Embryonic facial prominence (tissue), 1 donor: ENCODE measurements around the gene ZFYVE28.

Source experiments
- DNase-seq: peaks from one replicate; pipeline ENCODE4 v3.0.0-alpha.2; 2016; ENCODE audit errors: extremely low spot score

Gene ZFYVE28

DNA sequence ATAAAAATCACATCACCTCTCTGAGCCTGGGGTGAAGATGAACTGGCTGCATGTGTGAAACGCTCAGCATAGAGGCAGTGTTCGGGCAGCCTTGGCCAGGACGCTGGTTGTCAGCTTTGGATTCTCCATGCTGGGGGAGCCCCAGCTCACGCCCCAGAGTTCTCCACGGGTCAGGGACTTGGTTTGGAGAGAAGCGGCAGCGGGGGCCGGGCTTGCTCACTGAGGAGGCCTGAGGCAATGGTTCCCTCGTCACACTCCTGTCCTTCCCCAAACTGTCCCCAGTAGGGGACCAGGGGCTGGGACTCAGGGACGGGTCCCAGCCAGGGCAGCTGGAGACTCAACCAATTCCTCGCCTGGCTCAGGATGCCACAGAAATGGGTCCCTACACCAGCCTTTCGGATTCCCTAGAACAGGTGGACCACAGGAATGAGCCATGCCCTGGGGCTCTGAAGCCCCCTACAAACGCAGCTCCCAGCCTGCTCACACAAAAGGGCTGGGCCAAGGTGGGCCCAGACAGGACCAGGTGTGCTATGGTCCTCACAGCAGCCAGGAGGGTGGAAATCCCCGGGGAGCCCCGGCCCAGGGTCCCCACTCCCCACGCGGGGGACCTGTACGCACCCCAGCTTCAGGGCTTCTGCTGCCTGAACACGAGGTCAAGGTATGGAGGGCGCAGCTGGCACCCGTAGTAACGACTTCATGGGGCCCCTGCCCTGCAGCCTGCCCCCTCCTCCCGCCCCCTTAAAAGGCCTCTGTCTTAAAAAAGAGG, 157.9 kb downstream of the ZFYVE28 start:
- no peak for DNase-seq

DNA sequence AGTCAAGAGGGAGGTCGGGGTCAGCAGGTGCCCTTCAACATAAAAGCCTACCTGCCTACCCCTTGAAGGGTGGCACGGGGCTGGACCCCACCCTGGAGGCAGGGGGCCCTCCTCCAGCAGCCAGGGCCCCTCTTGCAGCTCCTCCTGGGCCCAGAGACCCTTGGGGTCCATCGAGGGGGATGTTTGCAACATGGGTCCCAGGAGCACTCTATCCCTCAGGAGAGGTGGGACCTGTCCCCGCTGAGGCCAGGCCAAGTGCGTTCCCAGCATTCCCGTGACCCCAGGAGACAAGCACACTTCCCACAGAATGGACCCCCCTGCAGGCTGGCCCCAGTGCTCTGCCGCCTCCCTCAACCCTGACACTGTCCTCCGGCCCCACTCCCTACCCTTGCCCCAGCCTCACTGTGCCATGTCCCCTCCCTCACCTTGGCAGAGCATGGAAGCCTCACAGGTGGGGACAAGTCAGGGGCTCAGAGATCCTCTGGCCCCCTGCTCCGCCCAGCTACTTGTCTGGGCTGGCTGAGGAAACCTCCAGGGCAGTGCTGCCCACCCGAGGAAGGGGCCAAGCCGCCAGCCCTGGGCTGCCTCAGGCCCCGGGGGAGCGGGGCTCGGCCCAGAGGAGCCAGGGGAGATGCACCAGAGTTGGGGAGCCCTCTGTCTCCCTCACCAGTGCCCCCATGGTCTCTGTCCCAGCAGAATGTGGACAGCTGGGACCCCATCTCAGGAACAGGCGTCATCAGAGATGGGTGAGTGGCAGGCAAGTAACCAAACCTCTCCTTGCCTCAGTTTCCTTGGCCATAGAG, 158.7 kb downstream of the ZFYVE28 start:
- no peak for DNase-seq

DNA sequence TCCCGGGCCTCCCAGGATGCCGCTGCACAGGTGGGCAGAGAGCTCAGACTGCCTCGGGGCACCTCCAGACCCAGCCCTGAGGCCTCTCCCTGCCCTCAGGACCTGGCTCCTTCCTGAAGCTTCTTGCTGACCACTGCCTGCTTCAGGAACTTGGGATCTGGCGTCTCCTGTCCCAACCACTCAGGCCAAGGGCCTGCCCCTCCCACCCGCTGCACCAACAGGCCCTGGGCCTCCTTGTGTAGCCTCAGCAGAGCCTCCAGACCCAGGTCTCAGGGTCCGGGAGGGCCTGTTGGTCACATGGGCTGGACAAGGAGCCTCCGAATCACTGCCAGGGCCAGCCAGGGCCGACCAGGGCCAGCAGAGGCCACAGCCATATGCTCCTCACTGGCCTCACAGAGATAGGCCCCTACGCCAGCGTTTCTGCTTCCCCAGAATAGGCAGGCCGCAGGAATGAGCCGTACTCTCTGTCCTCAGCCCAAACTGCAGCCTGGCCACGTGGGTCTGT, 159.4 kb downstream of the ZFYVE28 start:
- no peak for DNase-seq

DNA sequence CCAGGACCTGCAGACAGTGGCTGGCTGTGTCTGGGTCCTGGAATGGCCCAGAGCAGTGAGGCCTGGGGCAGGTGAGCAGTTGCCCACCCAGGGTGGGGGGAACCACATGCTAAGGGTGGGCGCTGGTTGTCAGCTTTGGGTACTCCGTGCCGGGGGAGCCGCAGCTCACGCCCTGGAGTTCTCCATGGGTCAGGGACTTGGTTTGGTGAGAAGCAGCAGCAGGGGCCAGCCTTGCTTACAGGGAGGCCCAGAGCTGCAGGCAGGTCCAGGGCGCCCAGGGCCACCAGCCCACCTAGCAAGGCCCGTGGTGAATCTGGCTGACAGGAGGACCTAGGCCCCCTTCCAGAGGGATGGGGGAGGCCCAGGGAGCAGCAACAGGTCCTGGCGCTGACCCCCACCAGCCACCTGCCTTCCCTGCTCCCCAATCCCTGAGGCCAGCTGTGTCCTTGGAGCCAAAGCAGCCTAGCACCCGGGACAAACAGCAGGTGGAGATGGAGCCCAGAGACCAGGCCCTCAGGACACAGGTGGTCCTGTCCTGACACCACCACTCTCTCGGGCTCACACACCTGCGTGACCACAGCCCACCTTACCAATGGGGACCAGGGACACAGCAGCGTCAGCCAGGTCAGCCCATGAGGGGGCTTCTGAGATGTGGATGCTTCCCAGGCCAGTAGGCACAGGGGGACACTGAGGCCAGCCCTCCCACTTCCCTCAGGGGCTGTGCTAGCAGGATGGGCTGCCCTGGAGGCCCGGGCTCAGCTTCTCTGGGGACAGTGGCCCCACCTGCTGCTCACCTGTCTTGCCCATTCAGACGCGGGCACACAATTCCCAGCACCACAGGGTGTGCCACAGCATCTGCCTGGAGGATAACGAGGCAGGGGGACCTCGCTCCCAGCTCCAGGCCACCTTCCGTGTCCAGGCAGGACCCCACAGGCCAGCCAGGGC, 160.1 kb downstream of the ZFYVE28 start:
- DNase-seq, result no peak

DNA sequence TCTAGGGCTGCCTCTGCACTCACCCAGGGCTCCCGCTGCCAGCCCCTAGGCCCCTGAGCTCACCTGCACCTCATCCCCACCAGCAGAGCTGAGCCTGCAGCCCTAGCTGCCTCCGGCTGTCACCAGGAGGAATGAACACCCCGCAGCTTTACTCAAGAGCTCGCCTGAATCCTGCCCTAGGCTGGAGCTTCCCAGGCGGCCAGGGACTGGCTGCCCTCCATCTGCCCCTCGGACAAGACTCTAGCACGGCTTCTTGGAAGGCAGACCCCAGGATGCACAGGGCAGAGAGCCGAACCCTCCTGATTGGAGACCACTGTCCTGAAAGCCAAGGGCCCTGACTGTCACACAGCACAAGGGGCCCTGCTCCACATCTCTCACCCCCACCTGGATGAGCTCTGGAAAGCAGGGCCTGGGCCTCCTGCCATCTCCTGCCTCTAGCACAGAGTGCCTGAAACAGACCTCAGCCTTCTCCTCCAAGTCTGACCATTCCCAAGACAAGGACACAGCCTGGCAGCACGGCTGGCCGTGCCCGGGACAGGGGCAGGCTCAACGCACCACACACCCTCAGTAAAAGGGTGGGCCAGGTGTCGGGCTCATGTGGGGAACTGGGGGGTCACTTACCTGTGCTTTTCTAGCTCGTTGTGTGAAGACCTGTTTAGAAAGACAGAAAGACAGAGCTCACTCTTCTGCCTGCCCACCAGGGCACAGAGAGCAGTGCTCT, 160.9 kb downstream of the ZFYVE28 start:
- DNase-seq, result no peak

DNA sequence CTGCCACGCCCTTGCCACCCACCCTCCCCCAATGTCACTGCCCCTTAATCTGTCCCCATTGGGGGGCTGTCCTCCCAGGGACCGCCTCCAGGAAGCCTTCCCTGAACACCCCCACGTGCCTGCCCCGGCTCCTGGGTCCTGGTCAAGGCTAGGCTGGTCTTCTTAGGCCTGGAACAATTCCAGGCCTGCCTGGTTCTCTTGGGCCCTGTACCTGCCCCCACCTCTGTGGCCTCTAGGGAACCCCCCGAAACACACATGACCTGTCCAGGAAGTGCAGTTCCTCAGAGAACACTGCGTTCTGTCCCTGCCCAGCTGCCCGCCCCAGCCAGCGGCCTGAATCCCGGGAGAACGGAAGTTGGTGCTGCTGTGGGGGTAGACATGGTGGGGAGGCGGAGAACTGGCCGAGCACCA, 161.7 kb downstream of the ZFYVE28 start:
- no peak for DNase-seq

DNA sequence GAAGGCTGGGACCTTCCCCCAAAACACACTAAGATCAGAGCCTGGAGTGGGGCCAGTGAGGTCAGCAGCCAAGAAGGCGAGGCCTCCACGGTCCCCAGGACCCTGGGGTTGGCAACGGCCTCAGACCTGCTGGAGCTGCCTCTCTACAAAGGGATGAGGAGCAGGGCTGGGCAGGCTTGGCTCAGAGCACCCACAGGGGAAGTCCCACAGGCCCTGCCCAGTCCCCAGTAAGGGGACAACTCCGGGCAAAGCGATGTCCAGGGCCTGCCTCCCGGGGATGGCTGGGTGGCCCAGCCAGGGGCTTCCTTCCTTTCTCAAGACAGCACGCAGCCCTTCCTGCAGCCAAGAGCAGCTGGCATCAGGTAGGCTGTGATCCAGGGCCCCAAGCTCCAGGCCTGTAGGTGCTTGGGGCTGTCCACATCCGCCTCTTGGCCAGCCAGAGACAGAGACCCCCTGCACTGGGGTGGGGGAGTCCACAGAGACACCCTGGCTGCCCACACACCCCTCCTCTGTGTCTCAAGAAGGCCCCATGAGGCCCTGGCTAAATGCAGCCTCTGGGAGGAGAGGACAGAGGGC, 162.2 kb downstream of the ZFYVE28 start:
- no peak for DNase-seq

DNA sequence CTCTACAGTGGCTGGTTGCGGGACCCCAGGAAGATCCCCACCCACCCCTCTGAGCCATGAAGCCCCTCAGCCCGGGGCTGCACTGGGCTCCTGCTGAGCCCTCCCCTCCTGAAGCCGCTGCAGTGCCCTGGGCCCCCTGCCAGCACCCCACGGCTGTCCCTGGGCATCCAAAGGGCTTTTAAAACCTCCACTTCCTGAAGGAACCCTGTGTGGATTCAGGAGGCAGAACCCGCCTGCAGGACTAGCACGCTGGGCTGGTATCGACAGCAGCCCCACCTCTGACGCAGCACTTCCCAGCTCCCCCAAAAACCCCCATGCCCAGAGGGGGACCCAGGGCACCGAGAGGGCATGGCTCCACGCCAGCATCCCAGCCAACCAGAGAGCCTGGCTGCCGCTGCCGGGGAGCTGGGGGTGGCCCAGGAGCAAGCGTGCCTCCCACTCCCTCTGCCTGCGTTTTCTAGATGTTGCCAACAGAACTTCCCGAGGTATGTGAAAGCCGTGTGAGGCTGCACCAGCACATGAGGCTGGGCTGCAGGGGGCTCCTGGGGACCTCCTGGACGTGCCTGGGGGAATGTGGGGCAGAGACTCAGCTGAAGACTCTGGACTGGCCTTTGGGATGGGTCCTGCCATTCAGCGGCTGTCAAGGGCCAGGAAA, 162.8 kb downstream of the ZFYVE28 start:
- peak; percentile 12 for DNase-seq

DNA sequence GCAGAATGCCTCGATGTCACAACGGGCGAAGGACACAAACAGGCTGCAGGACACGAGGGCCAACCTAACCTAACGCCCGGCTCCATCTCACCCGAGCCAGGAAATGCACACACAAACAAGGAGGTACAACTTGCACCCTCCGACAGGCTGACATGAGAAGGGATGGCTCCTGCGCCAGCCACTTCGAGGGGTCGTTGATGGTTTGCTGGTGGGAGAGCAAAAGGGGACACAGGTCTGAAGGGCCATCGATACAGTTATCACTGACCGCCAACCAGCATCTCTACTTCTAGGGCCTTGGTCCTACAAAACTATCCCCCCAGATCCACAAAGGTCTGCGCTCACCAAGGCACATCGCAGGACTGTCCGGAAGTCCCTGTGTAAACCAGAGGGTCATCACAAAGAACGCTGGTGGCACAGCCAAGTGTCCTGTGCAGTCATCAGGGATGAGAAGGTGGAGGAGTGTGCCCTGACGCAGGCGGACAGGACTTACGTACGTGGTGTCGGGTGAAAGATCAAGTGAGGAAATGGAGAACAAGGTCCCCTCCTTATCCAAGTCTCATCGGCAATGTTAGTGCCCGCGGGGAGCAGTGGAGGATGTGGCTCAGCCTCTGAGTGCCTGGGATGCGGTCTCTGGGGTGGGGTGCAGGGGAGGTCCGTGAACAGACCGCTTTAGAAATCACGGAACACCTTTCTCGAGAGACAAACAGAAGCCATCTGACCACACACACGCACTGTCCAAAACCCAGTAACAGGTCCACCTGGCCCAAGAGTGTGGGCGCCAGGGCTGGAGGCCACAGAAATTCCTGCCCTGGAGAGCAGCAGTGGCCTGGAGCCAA, 163.6 kb downstream of the ZFYVE28 start:
- no peak for DNase-seq

DNA sequence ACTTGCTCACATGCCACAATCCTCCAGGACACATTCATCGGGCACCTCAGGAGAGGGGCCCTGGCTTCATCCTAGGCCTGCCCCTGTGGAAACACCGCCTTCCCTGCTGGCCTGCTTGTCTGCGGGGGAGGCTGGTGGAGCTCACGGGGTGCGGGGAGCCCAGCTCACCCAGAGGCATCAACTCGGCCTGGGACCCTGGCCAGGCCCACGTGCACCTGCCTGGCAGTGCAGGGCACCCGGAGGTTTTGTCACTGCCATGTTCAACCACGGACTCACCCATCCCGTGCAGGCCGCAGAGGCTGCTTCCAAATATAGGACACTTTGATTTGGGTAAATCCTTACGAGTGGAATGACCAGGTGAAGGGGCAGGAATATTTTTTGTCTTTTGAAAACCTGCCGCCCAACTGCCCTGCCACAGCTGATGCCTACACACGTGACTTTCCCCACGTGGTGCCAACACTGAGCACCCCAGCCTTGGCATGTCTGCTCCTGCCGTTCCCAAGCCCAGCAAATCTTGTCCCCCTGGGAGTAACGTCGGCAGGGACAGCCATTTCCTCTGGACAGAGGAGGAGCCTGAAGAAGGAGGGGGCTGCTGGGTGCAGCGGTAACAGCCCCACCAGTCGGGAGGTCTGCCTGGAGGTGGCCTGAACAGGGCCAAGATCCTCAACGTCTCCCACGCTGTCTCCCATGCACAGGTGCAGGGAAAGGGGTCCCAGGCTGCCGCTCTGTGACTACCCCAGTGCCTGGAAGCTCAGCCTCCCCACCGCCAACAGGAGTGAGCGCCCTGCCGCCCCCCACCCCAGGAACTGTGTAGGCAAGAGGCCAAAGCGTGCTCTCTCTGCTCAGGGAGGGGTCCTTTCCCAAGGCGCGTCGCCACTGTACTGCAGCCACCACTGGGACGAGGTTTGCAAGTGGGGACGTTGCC, 165.0 kb downstream of the ZFYVE28 start:
- DNase-seq, result no peak

DNA sequence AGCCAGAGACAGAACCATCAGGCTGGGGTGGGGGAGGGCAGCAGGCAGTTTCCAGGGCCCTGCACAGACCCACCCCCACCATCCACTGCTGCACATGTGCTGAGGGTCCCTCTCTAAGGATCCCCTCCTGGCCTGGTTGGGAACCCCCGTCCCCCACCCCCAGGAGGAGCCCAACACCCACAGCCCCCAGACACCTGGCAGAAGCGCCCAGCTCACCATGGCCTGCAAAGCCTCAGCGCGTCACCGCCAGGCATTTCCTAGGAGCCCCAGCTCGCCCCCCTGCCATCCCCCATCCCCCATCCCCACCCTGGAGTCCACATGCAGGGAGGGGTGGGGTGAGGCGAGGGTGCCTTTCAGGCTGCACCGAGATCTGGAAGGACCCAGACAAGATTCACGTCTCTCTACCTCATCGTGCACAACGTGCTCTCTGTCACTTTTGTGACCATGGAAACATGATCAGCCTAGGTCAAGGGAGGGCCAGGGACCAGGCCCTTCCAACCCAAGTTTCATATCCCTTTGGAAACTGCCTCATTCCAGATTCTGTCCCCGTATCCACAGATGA, 165.8 kb downstream of the ZFYVE28 start:
- no peak for DNase-seq

DNA sequence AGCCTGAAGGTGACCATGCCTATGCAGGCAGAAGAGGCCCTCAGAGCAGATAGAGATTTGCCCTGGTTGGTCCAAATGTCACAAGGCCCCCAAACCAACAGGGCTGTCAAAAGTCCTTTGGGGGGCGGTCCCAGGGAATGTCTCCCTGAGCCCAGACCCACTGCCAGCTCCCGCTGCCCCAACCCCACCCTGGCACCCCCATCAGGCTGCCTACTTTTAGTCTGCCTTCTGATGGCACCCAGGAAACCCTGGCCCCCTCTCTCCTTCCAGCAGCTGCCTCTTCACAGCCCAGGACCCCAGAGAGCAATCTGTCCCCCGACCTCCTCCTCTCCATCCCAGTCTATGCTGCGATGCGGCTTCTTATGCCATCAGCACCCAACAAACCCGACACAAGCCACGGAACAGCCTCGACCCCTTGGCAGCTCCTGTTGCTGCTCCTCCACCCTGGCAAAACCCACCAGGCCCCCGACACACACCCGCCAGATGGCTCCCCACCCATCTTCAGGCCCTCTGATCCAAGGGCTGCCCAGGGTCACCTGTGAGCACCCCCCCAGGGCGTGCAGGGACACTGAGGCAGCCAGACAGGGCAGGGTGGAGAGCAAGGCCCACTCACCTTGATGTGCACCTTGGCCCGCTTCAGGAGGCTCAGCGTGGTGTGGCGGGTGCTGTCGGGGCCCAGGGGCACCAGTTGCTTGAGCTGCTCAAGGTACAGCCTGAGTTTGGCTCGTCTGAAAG, 166.5 kb downstream of the ZFYVE28 start:
- DNase-seq, result no peak

DNA sequence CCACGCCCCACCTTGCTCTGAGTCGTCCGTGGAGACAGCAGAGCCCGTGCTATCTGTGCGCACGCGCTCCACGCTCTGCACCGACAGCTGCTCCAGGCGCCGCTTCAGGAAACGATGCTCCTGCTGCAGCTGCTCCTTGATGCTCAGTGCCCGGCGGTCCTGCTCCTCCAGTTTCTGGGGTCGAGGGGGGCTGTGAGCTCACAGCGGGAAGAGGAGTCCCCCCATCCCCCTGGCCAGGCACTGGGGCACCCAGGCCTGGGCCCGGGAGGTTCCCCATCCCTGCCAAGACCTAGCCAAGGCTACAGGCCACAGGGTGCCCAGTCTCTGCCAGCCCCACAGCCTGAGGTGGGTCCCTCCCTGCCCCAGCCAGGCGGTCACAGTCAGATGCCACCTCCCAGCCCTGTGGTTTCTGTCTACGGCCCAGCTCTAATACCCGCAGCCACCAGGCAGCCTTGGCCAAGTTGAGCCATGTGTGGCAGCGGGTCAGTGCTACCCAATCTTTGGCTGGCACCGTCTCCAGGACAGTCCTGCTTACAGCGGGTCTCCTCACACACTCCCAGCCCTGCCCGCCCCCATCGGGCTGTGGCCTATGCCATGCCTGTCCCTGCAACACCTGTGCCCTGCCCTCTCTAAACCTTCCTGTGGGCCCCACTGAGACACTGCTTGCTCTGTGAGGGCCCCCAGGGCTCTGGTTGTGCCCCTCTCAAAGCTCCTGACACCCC, 167.2 kb downstream of the ZFYVE28 start:
- DNase-seq, result no peak

DNA sequence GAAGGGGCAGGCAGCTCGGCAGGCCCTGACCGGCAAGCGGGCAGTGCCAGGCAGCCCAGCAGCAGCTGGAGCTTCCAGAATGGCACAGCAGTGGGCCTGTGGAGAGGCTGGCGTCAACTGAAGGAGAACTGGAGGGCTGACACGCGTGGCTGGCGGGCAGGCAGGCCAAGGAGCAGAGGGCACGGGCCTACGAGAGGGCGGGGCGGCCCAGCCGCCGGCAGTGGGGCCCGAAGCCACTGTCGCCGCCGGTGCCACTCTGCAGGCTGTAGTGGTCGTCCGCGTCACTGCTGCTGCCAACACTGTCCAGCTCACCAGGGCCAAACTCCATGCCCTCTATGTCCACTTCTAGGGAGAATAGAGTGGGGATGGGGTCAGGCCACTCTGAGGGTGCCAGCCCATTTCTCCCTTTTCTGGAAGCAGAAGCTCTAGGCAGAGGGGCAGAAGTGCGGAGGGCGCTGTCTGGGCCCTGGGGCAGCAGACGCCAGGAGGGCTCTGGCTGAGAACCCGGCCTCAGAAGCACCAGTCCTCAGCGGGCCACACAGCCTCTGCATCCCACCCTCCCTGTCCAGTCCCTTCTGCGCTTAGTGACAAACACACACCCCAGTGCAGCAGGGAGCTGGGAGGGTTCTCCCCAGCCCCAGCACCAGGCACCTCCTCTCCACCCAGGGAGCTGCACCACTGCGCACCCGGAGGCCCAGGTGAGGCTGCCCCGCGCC, 167.9 kb downstream of the ZFYVE28 start:
- no peak for DNase-seq

DNA sequence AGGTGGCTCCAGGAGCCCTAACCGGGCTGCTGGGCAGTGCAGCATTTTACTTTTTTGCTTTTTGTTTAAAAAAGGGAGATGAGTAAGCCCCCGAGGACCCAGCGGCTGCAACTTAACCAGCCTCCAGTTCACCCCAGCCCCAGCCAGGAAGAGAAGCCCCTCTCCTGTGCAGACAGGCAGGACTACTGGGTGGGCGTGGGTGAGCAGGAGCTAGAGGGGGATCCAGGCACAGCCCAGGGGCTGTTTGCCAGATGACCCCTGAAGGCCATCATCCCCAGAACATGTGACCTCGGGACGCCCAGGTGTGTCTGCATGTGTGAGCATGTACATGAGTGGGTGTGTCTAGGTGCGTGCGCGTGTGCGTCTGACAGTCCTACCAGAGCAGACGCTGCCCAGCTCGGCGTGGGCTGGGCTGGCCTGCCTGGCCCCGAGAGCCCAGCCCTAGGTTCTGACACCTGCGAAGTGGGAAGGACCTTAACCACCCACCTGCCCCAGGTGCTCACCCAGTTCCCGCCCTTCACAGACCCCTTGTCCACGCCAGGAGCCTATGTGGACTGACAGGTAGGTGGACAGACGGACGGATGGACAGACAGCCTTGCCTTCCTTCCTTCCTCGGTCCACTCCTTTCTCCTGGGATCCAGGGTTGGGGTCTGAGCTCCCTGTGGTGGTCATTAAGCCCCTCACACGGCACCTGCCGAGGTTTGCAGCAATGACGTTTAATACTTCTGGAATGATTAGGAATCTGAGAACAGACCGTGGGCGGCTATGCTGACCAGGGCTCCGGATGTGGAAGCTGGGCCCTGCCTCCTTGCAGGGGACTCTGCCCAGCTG, 168.7 kb downstream of the ZFYVE28 start:
- no peak for DNase-seq
